Smooth muscle cell (in vitro differentiated cells): Measurements from ENCODE around the gene WNK3. TPM values are rescaled to one million over a fixed set of nuclear protein-coding genes. Genes with fewer than 3 reads are reported as not detected.
"Not testable (repeated sequence)": the region's sequence is repeated elsewhere in the genome, so short reads cannot be mapped to it uniquely, and the experiment has no call there.

Source experiments
- DNase-seq: peaks from one replicate; lab custom pipeline; 2025; ENCODE audit not compliant: unreplicated experiment; lab: John Stamatoyannopoulos, UW
- H2AFZ ChIP-seq: fragments of 200-600 bp; sonication (generic); 2 replicates; pipeline ENCODE4 v1.6.0; 2016; ENCODE audit warnings: antibody characterized with exemption, low read depth, mild to moderate bottlenecking
- H3F3A ChIP-seq: fragments of 200-600 bp; sonication (generic); 2 replicates; pipeline ENCODE4 v1.6.0; 2017; ENCODE audit warnings: antibody characterized with exemption, low read depth
- H3K27ac ChIP-seq: fragments of 200-600 bp; sonication (generic); 2 replicates; pipeline ENCODE4 v1.5.1; 2016; ENCODE audit warnings: low read depth, mild to moderate bottlenecking
- H3K27me3 ChIP-seq: fragments of 200-600 bp; sonication (generic); 2 replicates; pipeline ENCODE4 v1.6.1; 2016; ENCODE audit warnings: low read depth, mild to moderate bottlenecking
- H3K36me3 ChIP-seq: fragments of 200-600 bp; sonication (generic); 2 replicates; pipeline ENCODE4 v1.5.1; 2016; ENCODE audit warnings: low read depth
- H3K4me1 ChIP-seq: fragments of 200-600 bp; sonication (generic); 2 replicates; pipeline ENCODE4 v1.5.1; 2016; ENCODE audit warnings: low read depth
- H3K4me2 ChIP-seq: fragments of 200-600 bp; sonication (generic); 2 replicates; pipeline ENCODE4 v1.6.0; 2016; ENCODE audit warnings: mild to moderate bottlenecking
- H3K4me3 ChIP-seq: fragments of 200-600 bp; sonication (generic); 2 replicates; pipeline ENCODE4 v1.5.1; 2016; ENCODE audit warnings: mild to moderate bottlenecking
- H3K79me2 ChIP-seq: fragments of 200-600 bp; sonication (generic); 2 replicates; pipeline ENCODE4 v1.6.0; 2016; ENCODE audit warnings: low read depth, mild to moderate bottlenecking
- H3K9ac ChIP-seq: fragments of 200-600 bp; sonication (generic); 2 replicates; pipeline ENCODE4 v1.6.0; 2016; ENCODE audit warnings: low read depth
- H3K9me3 ChIP-seq: fragments of 200-600 bp; sonication (generic); replicated peaks from 2 replicates; pipeline ENCODE4 v1.5.1; 2016; ENCODE audit warnings: low read depth
- H4K20me1 ChIP-seq: fragments of 200-600 bp; sonication (generic); 2 replicates; pipeline ENCODE4 v1.6.0; 2016; ENCODE audit warnings: low read depth
- WGBS: methylation state at CpG from one replicate; pipeline ENCODE4 v1.1.7; 2016; ENCODE audit warnings: low lambda C conversion rate; 5-methylcytosine and 5-hydroxymethylcytosine counted together
- polyA plus RNA-seq: library from polyadenylated mRNA; unstranded; fragments of >200 nt; fragmentation: Nextera tagmentation; extraction: Ambion mirVana; gene quantifications from 2 replicates; pipeline ENCODE4 v1.2.1, GENCODE V29; 2016
- total RNA-seq: library from RNA; depleted of rRNA; stranded (reverse); fragments of >200 nt; gene quantifications from 2 replicates; pipeline ENCODE4 v1.2.3, GENCODE V29; 2014
- TF ChIP-seq, protein P1 (sequence below): fragments of 200-600 bp; sonication (generic); IDR thresholded peaks from 2 replicates; pipeline ENCODE4 v1.5.1; 2017; ENCODE audit warnings: borderline replicate concordance, mild to moderate bottlenecking, antibody characterized with exemption; ENCODE audit not compliant: insufficient read depth, poor library complexity, severe bottlenecking

Gene WNK3
- total RNA-seq (5.4 and 6.7 TPM in 2 replicates), polyA plus RNA-seq (3.3 and 3.6 TPM in 2 replicates)

GRCh38 chrX:54357414-54358377 is at the start of gene WNK3:
TSS of gene WNK3 (minus strand) at chrX:54358046.
- 47% methylated on average over 73 of the region's 88 CpGs for WGBS
- peak within 1 kb of the TSS; percentile 86 for H2AFZ ChIP-seq
- no peaks in the 10 kb centered on the region for H3K79me2 ChIP-seq
- peak; percentile 54 for DNase-seq
- no peaks in the 10 kb centered on the region for H3F3A ChIP-seq
- TF ChIP-seq, protein P1, sequence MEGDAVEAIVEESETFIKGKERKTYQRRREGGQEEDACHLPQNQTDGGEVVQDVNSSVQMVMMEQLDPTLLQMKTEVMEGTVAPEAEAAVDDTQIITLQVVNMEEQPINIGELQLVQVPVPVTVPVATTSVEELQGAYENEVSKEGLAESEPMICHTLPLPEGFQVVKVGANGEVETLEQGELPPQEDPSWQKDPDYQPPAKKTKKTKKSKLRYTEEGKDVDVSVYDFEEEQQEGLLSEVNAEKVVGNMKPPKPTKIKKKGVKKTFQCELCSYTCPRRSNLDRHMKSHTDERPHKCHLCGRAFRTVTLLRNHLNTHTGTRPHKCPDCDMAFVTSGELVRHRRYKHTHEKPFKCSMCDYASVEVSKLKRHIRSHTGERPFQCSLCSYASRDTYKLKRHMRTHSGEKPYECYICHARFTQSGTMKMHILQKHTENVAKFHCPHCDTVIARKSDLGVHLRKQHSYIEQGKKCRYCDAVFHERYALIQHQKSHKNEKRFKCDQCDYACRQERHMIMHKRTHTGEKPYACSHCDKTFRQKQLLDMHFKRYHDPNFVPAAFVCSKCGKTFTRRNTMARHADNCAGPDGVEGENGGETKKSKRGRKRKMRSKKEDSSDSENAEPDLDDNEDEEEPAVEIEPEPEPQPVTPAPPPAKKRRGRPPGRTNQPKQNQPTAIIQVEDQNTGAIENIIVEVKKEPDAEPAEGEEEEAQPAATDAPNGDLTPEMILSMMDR, result no peak
- no peaks in the 10 kb centered on the region for H3K9me3 ChIP-seq
- H3K4me3 ChIP-seq, result peak within 1 kb of the TSS; percentile 69
- no peaks in the 10 kb centered on the region for H4K20me1 ChIP-seq
- peak within 1 kb of the TSS; percentile 67 for H3K9ac ChIP-seq
- H3K4me1 ChIP-seq, result no peaks in the 10 kb centered on the region
- peak within 1 kb of the TSS; percentile 82 for H3K27ac ChIP-seq
- no peaks in the 10 kb centered on the region for H3K36me3 ChIP-seq
- H3K27me3 ChIP-seq, result no peaks in the 10 kb centered on the region
- H3K4me2 ChIP-seq, result peak within 1 kb of the TSS; percentile 82

DNA sequence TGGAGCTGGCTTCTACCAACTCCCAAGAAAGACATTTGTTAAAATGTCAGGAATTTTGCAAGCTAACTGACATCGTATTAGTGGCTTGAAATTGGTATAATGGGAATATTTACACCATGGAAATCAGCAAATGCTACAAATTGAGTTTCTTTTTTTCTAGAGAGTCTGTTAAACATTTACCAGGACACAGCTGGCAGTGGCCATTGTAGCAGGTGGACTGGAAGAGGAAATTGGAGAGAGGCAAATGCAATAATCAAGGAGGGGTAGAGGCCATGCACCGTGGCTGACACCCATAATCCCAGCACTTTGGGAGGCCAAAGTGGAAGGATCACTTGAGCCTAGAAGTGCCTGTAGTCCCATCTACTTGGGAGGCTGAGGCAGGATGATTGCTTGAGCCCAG is 49.4 kb upstream of the WNK3 start:
- no peak overlapping the region for H3K4me2 ChIP-seq
- WGBS, result 70% methylated on average over 2 of the region's 2 CpGs

DNA sequence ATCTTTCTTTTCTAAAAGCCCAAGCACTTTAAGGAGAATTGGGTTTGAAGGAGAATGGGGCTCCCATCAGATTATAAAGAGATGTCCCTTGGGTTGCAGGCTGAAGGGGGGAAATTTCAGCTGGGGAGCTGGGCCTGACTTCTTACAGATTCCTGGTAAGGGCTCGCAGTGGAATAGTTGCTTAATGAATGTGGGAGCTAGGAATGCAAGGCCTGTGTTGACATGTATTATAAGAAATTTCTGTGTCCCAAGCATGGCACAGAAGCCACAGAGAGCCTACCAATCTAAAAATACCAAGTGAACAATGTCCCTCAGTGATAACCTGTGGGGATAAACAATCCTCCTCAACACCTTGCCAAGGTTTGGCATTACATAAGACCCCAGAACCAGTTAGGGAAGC is 39.3 kb upstream of the WNK3 start:
- H3K9me3 ChIP-seq, result no peaks in the 10 kb centered on the region
- H2AFZ ChIP-seq, result no peak overlapping the region
- no peak overlapping the region for H3K4me3 ChIP-seq
- no peak overlapping the region for H3K4me2 ChIP-seq
- no peak for DNase-seq
- H3K27ac ChIP-seq, result no peak overlapping the region
- H4K20me1 ChIP-seq, result no peaks in the 10 kb centered on the region
- H3K27me3 ChIP-seq, result no peaks in the 10 kb centered on the region
- TF ChIP-seq, protein P1, result no peak
- H3K4me1 ChIP-seq, result no peaks in the 10 kb centered on the region
- H3K9ac ChIP-seq, result no peak overlapping the region
- H3K79me2 ChIP-seq, result no peaks in the 10 kb centered on the region
- H3F3A ChIP-seq, result no peaks in the 10 kb centered on the region
- 31% methylated on average over 1 of the region's 1 CpG for WGBS
- H3K36me3 ChIP-seq, result no peaks in the 10 kb centered on the region

More for the DNA sequence above, 49.4 kb upstream of the WNK3 start:
- H3K27ac ChIP-seq, result no peak overlapping the region
- H3K27me3 ChIP-seq, result no peaks in the 10 kb centered on the region
- TF ChIP-seq, protein P1, result no peak
- H3K4me1 ChIP-seq, result no peaks in the 10 kb centered on the region
- H4K20me1 ChIP-seq, result no peaks in the 10 kb centered on the region
- H3K9ac ChIP-seq, result no peak overlapping the region
- H3K9me3 ChIP-seq, result no peaks in the 10 kb centered on the region
- DNase-seq, result no peak
- H3K36me3 ChIP-seq, result no peaks in the 10 kb centered on the region
- no peaks in the 10 kb centered on the region for H3K79me2 ChIP-seq
- no peak overlapping the region for H3K4me3 ChIP-seq
- H3F3A ChIP-seq, result no peaks in the 10 kb centered on the region
- H2AFZ ChIP-seq, result no peak overlapping the region

DNA sequence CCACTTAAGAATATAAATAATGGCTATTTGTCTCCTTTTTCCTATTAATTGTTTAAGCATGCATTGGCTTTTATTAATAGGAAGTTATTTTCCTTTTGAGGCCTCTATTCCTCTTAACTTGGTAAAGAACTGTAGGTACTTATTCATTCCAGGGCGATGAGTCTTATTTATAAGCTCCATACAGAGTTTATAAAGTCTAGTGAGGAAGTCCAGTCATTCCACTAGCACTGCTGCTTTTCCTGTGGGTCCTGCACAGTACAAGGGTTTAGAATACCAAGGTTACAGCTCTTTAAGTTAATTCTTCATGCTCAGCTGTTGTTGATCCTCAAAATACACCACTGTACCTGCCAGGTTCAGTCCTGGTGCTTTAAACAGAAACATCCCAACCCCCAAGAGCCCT is 28.5 kb upstream of the WNK3 start:
- 52% methylated on average over 1 of the region's 1 CpG for WGBS
- H3K4me1 ChIP-seq, result no peaks in the 10 kb centered on the region

GRCh38 chrX:54384661-54385060 is 26.8 kb upstream of the WNK3 start:
- not testable (repeated sequence) for H4K20me1 ChIP-seq, H3K9ac ChIP-seq, H3K4me3 ChIP-seq, H3K36me3 ChIP-seq, H3K9me3 ChIP-seq, H3F3A ChIP-seq, H2AFZ ChIP-seq, H3K27me3 ChIP-seq, H3K4me1 ChIP-seq, H3K4me2 ChIP-seq, DNase-seq, H3K79me2 ChIP-seq, H3K27ac ChIP-seq
- WGBS, result 79% methylated on average over 5 of the region's 5 CpGs

More for the DNA sequence above, 28.5 kb upstream of the WNK3 start:
- Histone ChIP-seq H3K4me3 (no peak overlapping the region), H3K27ac (no peak overlapping the region), H4K20me1 (no peaks in the 10 kb centered on the region), H3F3A (no peaks in the 10 kb centered on the region), H2AFZ (no peak overlapping the region), H3K4me2 (no peak overlapping the region), H3K79me2 (no peaks in the 10 kb centered on the region), H3K9me3 (no peaks in the 10 kb centered on the region), H3K9ac (no peak overlapping the region), H3K27me3 (no peaks in the 10 kb centered on the region), H3K36me3 (no peaks in the 10 kb centered on the region)
- TF ChIP-seq, protein P1, result no peak
- DNase-seq, result no peak
